Measurements from ENCODE around the gene IL34.

DNA sequence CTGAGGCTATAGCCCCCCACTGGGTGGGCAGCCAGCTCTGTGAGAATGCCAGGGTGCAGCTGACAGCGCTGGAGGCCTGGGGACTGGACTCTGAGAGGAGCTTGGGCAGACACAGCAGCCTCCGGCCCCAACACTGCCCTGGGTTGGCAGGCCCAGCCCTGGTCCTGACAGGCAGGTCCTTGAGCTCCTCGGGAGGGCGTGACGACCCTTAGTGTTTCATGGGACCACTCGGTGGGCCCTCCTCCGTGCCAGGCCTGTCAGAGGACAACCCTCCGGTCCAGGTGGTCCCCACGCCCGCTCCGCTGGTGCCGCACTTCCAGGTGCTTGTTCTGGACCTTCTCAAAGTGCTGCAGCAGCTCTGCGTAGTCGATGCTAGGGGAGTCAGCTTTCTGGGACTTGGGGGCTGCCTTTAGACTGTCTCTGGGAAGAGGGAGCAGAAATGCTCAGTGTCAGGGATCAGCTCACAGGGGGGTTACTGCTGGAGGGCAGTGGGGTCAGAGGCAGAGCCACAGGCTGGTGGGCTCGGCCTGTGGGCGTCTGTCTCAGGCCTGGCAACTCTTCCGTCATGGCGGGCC lies 41.4 kb downstream of the IL34 start:
- TF ChIP-seq CTCF (IDR thresholded peaks at IDR 0.05; ENCODE audit: low read length) (no peak), EZH2 (optimal IDR thresholded peaks at IDR 0.05; ENCODE audit: low read depth, low read length) (no peak)
